GM21576 (cell line): ENCODE measurements around the gene TMPRSS13.

Experiments used
- ATAC-seq: cut with Tn5 transposase; IDR thresholded peaks from one replicate; pipeline ENCODE4 v1.9.1; 2021; ENCODE audit warnings: mild to moderate bottlenecking, moderate library complexity; ENCODE audit not compliant: unreplicated experiment

TMPRSS13 gene

GRCh38 chr11:117914991-117915618 lies 14.1 kb downstream of the TMPRSS13 start:
- ATAC-seq: no peak

DNA sequence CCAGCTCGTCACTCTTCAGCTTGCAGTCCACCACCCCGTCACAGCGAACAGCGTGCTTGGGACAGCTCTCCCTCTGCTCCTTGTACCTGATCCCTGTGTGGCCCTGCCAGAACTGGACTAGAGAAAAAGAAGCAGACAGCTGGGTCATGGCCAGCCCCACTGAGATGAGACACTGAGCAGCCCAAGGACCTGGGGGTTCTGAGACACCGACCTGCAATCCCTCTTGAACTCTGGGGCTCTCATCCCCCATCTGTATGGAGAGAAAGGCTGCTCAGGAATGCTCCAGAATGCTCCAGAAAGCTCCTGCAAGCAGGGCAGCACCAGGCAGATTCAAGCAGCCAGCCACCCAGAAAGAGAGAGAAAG lies 14.8 kb downstream of the TMPRSS13 start:
- no peak for ATAC-seq

DNA sequence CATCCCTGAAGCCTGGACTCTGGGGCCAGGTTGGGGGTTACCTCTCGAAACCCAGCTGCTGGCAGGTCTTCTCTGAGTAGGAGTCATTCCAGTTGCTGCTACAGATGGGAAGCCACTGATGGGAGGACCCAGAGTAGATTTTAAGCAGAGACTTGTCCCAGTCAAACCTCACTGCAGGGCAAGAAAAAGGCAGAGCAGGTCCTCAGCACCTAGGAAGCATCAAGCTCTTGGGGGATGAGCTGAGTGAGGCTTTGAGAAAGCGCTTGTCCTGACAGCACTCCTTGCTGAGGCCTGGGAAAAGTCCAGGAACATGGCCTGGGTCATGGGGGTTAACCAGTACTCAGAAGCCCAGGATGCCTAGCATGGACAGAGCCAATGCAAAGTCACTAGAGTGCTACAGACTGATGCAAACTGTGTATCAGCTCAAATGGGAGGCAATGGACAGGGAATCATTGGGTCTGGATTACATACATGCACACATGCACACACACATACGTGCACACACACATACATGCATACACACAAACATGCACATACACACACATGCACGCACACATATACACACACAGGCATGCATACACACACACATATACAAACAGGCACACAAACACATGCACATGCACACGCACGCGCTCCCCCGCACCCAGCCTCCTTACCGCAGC lies 15.3 kb downstream of the TMPRSS13 start:
- ATAC-seq: no peak

DNA sequence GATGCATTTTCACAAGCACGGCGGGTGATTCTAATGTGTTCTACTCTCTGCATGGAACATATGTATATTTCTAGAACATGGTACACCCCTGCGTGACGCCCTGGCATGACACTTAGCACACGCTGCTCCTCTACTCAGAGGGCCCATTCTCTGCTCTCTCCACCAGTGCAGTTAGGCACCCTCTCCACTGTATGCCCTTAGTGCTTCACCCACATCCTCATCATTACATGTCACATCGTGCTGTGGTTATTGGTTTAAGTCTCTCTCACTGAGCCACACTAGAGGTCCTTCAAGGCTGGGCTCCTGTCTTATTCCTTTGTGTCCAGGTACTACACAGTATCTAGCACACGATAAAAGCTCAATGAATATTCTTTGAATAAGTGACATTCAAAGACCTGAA lies 16.7 kb downstream of the TMPRSS13 start:
- ATAC-seq: no peak

- no peak for ATAC-seq
These were observed 17.5 kb downstream of the TMPRSS13 start for GRCh38 chr11:117911694-117912093.

- ATAC-seq: no peak
These were observed 18.1 kb downstream of the TMPRSS13 start for GRCh38 chr11:117910941-117911655.

DNA sequence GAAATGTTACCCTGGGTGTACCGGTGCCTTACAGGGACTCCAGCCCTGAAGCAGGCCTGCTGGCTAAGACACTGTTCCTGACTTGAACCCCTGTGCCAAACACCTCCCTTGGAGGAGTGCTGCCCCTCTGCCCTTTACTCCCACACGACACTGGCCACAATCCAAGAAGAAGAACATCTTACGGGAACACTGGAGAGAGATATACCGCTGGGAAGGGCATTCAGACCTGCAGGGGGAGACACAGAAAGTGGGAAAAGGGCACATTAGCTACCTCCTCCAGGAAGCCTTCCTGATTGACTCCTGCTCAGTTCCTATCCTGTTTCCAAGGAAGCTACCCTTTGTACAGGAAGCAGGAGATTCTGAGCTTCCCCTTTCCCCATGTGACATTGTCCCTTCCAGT lies 18.7 kb downstream of the TMPRSS13 start:
- ATAC-seq: no peak

DNA sequence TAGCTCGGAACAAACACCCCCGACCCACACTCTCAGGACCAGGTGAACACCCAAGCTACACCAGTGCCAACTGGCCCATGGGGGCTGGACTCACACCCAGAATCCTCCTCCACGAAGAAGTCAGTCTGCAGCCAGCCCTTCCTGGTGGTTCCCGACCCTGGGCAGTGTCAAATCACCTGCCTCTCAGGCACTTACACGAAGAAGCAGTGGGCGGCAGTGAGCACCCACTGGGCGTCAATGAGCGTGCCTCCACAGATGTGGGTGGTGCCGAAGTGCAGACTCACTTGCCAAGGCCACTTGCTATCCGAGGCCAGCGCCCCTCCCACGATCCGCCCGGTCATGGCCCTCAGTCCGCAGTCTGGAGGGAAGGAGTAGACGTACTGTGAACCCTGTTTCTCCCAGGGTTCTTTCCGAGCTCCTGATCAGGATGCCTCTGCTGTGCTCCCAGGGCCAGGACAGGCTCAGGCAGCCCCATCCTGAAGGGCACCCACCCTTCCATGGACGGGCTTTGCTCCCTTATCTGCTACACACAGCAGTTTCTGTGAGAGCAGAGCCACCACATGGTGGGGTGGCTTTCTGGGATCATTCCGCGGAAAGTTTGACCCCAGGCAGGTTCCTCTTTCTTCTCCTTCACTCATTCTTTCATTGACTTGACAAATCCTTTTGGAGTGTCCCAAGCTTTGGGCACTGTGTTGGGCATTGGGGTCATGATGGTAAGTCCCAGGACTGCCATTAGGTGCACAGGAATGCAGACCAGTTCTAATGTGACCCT lies 19.4 kb downstream of the TMPRSS13 start:
- ATAC-seq: no peak

- no peak for ATAC-seq
These were observed 20.1 kb downstream of the TMPRSS13 start for GRCh38 chr11:117908959-117909610.

DNA sequence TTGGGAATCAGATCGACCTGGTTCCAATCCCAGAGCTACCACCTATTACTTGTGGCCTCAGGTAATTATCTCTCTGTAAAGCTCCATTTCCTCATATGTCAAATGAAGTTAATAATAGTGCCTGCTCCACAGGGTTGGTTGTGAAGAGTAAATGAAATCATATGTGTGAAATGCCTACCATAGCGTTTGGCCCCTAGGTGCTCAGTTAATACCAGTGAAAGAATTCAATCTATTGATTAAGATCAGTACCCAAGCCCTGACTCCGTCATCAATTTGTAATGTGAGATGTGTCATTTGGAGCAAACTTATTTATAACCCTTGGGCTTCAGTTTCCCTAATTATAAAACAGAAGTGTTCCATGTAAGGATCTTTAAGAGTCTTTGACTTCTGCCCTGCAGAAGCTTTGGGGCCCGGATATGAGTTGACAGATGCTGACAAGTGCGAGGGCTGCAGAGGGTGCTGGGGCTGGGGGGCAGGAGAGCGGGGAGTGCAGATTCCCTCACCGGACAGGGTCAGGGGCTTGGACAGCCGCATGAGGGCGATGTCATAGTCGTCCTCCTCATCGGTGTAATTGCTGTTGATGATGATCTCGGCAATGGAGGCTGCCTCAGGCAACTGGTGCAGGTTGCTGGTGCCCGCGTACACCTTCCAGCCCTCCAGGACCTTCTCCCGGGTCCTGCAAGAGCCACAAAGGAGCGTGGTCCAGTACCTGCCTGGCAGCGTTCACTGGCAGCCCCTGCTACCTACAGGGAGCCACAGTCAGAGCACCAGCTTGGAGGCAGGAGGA lies 20.9 kb downstream of the TMPRSS13 start:
- ATAC-seq: no peak

- no peak for ATAC-seq
These were observed 21.7 kb downstream of the TMPRSS13 start for GRCh38 chr11:117907276-117908108.

DNA sequence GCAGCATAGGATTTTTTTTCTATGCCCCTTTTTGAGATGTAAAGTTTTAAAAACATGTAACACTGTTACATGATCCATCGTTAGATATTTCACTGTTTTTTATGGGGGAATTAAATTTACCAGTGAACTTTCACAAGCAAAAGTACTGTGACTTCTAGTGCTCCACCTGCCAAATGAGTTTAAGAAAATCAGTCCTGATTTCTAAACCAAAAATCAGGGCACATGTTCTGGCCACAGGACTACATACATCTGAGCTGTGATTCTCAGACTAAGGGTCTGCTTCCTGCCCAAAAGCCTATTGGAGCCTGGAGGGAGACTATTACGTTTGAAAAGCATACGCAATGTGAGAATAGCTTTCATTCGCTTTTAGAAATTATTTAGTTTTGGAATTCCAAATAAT lies 22.5 kb downstream of the TMPRSS13 start:
- no peak for ATAC-seq

DNA sequence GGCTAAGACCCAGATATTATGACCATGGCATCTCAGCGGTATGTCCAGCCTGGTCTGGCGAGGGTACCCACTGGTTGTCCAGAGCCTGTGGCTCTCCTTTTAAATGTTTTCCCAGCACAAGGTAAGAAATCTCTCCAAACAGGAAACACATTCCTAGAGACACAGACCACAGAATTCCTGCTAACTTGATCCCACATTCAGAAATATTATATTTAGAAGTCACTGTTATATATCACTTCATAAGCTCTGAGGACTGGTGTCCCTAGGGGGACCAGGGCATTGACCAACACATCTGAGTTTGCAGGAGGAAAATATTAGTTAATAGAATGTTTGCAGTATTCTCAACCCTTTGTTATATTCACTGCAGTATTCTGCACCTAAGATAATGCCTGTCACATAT lies 23.1 kb downstream of the TMPRSS13 start:
- ATAC-seq: no peak

- no peak for ATAC-seq
These were observed 23.7 kb downstream of the TMPRSS13 start for GRCh38 chr11:117905524-117905923.

GRCh38 chr11:117903505-117904382 lies 25.5 kb downstream of the TMPRSS13 start:
- ATAC-seq: no peak

DNA sequence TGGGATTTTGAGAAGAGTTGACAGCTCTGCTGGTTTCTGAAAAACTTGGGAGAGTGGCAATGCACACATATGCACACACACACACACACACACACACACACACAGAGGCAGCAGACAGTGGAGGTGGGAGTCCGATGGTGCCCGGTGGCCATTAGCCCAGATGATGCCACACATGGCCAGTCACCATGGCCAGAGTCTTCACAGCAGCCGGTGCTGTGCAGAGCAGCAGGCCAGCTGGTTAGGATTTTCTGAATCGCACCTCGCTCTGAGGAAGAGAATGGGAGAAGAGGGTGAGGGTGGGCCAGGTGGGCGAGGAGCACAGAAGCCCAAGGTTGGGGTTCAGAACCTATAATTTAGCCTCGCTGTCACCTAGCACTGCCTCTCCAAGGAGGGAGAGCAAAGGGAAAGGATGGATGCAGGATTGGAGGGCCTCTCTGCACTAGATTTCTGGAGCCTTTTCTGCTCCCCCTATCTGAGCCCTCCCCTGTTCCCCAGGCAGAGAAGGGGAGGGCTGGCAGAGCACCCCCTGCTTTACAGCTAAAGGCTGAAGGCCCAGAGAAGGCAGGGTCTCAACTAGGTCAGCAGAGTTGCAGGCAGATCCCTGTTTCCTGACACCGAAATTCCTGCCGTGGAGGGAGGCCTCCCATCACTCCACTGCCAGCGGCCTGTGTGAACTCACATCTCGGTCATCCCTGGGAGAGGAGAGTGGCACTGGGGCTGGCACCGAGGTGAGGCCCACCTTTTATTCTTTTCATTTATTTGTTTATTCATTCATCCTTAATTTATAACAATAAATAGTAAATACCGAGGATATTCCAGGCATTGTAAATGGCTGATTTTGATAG lies 27.0 kb downstream of the TMPRSS13 start:
- no peak for ATAC-seq

DNA sequence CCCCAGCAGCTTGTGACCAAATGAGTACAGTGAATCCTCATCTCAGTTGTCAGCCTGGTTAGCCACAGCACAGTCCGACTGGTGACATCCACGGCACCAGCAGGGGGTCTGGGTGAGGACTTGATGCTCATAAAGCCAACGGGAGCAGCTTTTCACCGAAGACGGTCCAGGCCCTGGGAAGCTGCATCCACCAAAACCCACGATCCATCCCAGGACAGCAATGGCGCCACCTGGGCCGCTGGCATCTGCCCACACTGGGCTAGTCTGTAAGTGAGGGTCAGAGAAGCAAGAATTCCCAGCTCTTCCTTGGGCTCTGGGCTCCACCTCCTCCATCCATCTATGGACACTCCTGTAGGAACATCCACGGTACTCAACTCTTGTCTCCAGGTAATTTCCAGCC lies 27.6 kb downstream of the TMPRSS13 start:
- no peak for ATAC-seq
